A673 (cell line): ENCODE measurements around the gene INPP4B. TPM values are rescaled to one million over a fixed set of nuclear protein-coding genes. Genes with fewer than 3 reads are reported as not detected.

ENCODE experiments used
- BruUV-seq: library from RNA; stranded (reverse); fragments of 400-500 nt; replicated peaks from 2 replicates; lab custom pipeline; 2021; lab: Mats Ljungman, UMichigan
- CTCF ChIA-PET: fragments of 300-600 bp; sonication (Branson Sonifier 250); formaldehyde crosslinking; loops from one replicate; lab custom pipeline; 2022; ENCODE audit warnings: antibody characterized with exemption; lab: Charles Lee
- POLR2A ChIA-PET: fragments of 300-600 bp; sonication (Branson Sonifier 250); formaldehyde crosslinking; loops from one replicate; lab custom pipeline; 2022; ENCODE audit warnings: antibody characterized with exemption; ENCODE audit not compliant: low non-redundant PET; lab: Charles Lee
- DNase-seq: peaks from one replicate; pipeline ENCODE4 v3.0.0-alpha.2; 2015; ENCODE audit warnings: low spot score
- H3K27ac ChIP-seq: fragments of 200-600 bp; sonication (generic); 2 replicates; pipeline ENCODE4 v1.5.1; 2016; ENCODE audit warnings: mixed run types, low read depth, mild to moderate bottlenecking, mixed read lengths, antibody characterized with exemption, low read length; ENCODE audit not compliant: poor library complexity, severe bottlenecking
- H3K27me3 ChIP-seq: fragments of 200-600 bp; sonication (generic); replicated peaks from 2 replicates; pipeline ENCODE4 v1.6.1; 2017; ENCODE audit warnings: mixed run types, low read depth, mild to moderate bottlenecking, mixed read lengths, antibody characterized with exemption, low read length; ENCODE audit not compliant: insufficient read depth, poor library complexity
- H3K36me3 ChIP-seq: fragments of 200-600 bp; sonication (generic); 2 replicates; pipeline ENCODE4 v1.6.1; 2016; ENCODE audit warnings: mixed run types, mild to moderate bottlenecking, mixed read lengths, antibody characterized with exemption, low read length; ENCODE audit not compliant: insufficient read depth, poor library complexity, severe bottlenecking
- H3K4me1 ChIP-seq: fragments of 200-600 bp; sonication (generic); 2 replicates; pipeline ENCODE4 v1.6.1; 2017; ENCODE audit warnings: mixed run types, mild to moderate bottlenecking, mixed read lengths, antibody characterized with exemption, low read length; ENCODE audit not compliant: insufficient read depth, poor library complexity, severe bottlenecking
- H3K4me3 ChIP-seq: fragments of 200-600 bp; sonication (generic); 2 replicates; pipeline ENCODE4 v1.5.1; 2016; ENCODE audit warnings: low read depth, mixed run types, mild to moderate bottlenecking, mixed read lengths, low read length; ENCODE audit not compliant: poor library complexity, severe bottlenecking
- H3K9me3 ChIP-seq: fragments of 200-600 bp; sonication (generic); 2 replicates; pipeline ENCODE4 v1.6.1; 2016; ENCODE audit warnings: mixed run types, low read depth, mild to moderate bottlenecking, mixed read lengths, antibody characterized with exemption, low read length; ENCODE audit not compliant: poor library complexity, severe bottlenecking
- EZH2 ChIP-seq: fragments of 200-600 bp; sonication (generic); IDR thresholded peaks from 2 replicates; pipeline ENCODE4 v1.6.1; 2017; ENCODE audit warnings: borderline replicate concordance, low read depth, mild to moderate bottlenecking, mixed read lengths, antibody characterized with exemption, low read length; ENCODE audit not compliant: poor library complexity, severe bottlenecking
- intact Hi-C: fragments of 100-400 bp; cut with micrococcal nuclease; formaldehyde crosslinking; loops from one replicate; pipeline ENCODE4 v1.10.0; 2022; ENCODE audit not compliant: unreplicated experiment
- total RNA-seq: library from RNA; stranded (reverse); gene quantifications from 2 replicates; pipeline ENCODE4 v1.2.3, GENCODE V29; 2021
- TF ChIP-seq, protein P1 (sequence below): fragments of 300-800, 200-600 bp; sonication (generic); conservative IDR thresholded peaks from 2 replicates; pipeline ENCODE4 v1.5.1; 2017; ENCODE audit warnings: low read depth, mild to moderate bottlenecking, antibody characterized with exemption, low read length, moderate library complexity, mixed read lengths

The INPP4B gene
- total RNA-seq, 1 experiment from 2014 or later: 13.1 TPM

- no peak overlapping the region for H3K4me3 ChIP-seq
- no TSS peak for BruUV-seq
- no peaks in the 10 kb centered on the region for H3K36me3 ChIP-seq
- ChIA-PET CTCF (no interaction called here), POLR2A (no interaction called here)
- intact Hi-C loops: no loop called here
- DNase-seq: no peak
- no peaks in the 10 kb centered on the region for H3K9me3 ChIP-seq
- H3K4me1 ChIP-seq: no peaks in the 10 kb centered on the region
- H3K27me3 ChIP-seq: no peaks in the 10 kb centered on the region
- TF ChIP-seq, protein P1, sequence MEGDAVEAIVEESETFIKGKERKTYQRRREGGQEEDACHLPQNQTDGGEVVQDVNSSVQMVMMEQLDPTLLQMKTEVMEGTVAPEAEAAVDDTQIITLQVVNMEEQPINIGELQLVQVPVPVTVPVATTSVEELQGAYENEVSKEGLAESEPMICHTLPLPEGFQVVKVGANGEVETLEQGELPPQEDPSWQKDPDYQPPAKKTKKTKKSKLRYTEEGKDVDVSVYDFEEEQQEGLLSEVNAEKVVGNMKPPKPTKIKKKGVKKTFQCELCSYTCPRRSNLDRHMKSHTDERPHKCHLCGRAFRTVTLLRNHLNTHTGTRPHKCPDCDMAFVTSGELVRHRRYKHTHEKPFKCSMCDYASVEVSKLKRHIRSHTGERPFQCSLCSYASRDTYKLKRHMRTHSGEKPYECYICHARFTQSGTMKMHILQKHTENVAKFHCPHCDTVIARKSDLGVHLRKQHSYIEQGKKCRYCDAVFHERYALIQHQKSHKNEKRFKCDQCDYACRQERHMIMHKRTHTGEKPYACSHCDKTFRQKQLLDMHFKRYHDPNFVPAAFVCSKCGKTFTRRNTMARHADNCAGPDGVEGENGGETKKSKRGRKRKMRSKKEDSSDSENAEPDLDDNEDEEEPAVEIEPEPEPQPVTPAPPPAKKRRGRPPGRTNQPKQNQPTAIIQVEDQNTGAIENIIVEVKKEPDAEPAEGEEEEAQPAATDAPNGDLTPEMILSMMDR: no peak
- TF ChIP-seq EZH2: no peak
- H3K27ac ChIP-seq: no peak overlapping the region
Measured at GRCh38 chr4:142548491-142548890, 297.6 kb downstream of the INPP4B start.

- Histone ChIP-seq H3K27ac (no peak overlapping the region), H3K4me3 (no peak overlapping the region), H3K27me3 (no peaks in the 10 kb centered on the region), H3K36me3 (no peaks in the 10 kb centered on the region), H3K9me3 (no peaks in the 10 kb centered on the region), H3K4me1 (no peaks in the 10 kb centered on the region)
- TF ChIP-seq EZH2: no peak
- TF ChIP-seq, protein P1: no peak
- intact Hi-C loops: no loop called here
- no peak for DNase-seq
- BruUV-seq: no TSS peak
- ChIA-PET CTCF (no interaction called here), POLR2A (no interaction called here)
Measured at GRCh38 chr4:142547974-142548373, 298.1 kb downstream of the INPP4B start.

DNA sequence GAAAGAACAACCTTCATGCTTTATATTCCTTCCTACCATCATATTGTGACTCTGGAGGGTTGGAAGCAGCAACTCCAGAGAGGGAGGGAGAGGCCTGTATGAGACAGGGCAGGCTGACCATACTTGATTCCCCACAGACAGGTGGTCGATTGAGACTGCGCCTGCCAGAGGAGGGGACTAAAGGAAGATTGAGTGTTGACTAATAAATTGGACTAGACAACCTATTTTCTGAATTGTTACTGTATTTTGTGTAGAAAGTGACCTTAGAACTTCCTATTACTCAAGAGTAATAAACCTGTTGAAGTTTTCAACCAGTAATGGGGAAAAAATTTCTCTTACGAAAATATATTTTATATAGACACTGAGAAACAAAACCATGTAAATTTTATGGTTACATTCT lies 301.5 kb downstream of the INPP4B start:
- intact Hi-C loops: no loop called here
- Histone ChIP-seq H3K4me1 (no peaks in the 10 kb centered on the region), H3K4me3 (no peak overlapping the region), H3K9me3 (no peaks in the 10 kb centered on the region), H3K36me3 (no peaks in the 10 kb centered on the region), H3K27me3 (no peaks in the 10 kb centered on the region), H3K27ac (no peak overlapping the region)
- no TSS peak for BruUV-seq
- TF ChIP-seq, protein P1: no peak
- TF ChIP-seq EZH2: no peak
- ChIA-PET CTCF (no interaction called here), POLR2A (no interaction called here)
- DNase-seq: no peak
